PFSK-1 (cell line): ENCODE data around the gene EIF4A3.

Experiments
- FOXP2 ChIP-seq: optimal IDR thresholded peaks from 2 replicates; pipeline ENCODE3; 2011; ENCODE audit warnings: borderline replicate concordance, control low read depth, inconsistent platforms; ENCODE audit not compliant: insufficient read depth; ENCODE audit errors: extremely low read length, extremely low read depth
- POLR2AphosphoS5 ChIP-seq: IDR thresholded peaks from 2 replicates; pipeline ENCODE4 v1.6.1; 2012; ENCODE audit warnings: low read depth, mild to moderate bottlenecking, control low read depth, low read length, moderate library complexity
- REST ChIP-seq, 2 experiments: IDR thresholded peaks; 2 replicates each; pipeline versions ENCODE4 v1.6.1 to v1.8.0; 2011 to 2012; ENCODE audit warnings: low read depth in 2 of 2, low read length in 2 of 2, control low read depth in 1 of 2, inconsistent platforms in 1 of 2, mild to moderate bottlenecking in 1 of 2, moderate library complexity in 1 of 2; ENCODE audit not compliant: insufficient read depth in 1 of 2
- SIN3A ChIP-seq: IDR thresholded peaks from 2 replicates; pipeline ENCODE4 v1.6.1; 2012; ENCODE audit warnings: mild to moderate bottlenecking, low read length, moderate library complexity, borderline replicate concordance; ENCODE audit not compliant: insufficient read depth
- TAF1 ChIP-seq: IDR thresholded peaks from 2 replicates; pipeline ENCODE4 v1.6.1; 2012; ENCODE audit warnings: low read length, control low read depth, borderline replicate concordance; ENCODE audit not compliant: insufficient read depth

GRCh38 chr17:80099291-80100034 is 47.5 kb downstream of the EIF4A3 start:
- TF ChIP-seq SIN3A, result no peak
- TF ChIP-seq FOXP2, result no peak
- TF ChIP-seq REST (IDR thresholded peaks at IDR 0.05; ENCODE audit: insufficient read depth in 1 of 2, low read depth in 2 of 2, low read length in 2 of 2), result no peak
- no peak for TF ChIP-seq POLR2AphosphoS5
- TF ChIP-seq TAF1, result no peak
